ENCODE measurements around the gene CERS2. TPM values are rescaled to one million over a fixed set of nuclear protein-coding genes. Genes with fewer than 3 reads are reported as not detected.

Gene CERS2
- total RNA-seq, 4 donors from 2014 or later, result 15.0 to 29.1 (median 24.0) TPM

DNA sequence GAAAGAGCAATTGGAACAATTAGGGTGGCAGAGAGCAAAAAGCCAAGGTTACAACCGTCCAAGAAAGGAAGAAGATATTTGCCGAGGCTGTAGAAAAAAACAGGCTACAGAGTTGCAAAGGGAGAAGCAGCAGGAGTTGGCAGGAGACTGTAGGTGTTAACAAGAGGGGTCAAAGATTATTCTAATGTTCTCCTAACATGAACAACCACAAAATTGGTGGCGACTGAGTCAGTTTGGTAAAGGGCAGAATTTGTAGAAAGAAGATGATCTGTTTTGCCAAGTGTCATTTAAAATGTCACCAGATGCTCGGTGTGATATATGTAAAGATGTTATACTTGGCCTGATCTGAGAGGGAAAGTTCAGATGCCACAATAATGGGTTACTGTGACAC is 33.2 kb upstream of the CERS2 start:
- Histone ChIP-seq H3K4me3 (peak overlapping the region; percentile 60 to 91 (median 86)), H3K27ac (peak overlapping the region; percentile 89 to 95 (median 94)), H3K4me1 (peaks cover 57 to 66% of the 10 kb centered on the region in 2 donors), H3K36me3 (peaks cover 0 to 1% of the 10 kb centered on the region in 2 donors), H3K9me3 (no peaks in the 10 kb centered on the region), H3K27me3 (no peaks in the 10 kb centered on the region)
- DNase-seq (no peak), ATAC-seq (no peak)
- in situ Hi-C loops (cut with MboI; ENCODE audit: low sequenced_read_pairs in 4 of 4), result no loop called here
- intact Hi-C loops (cut with DNase I; ENCODE audit: low total_unique reads), result loop anchor here (5.0 to 10.0 kb wide), 6 partner anchors 36 to 446 kb away; partner anchors contain the start of genes CDC42SE1, CERS2, ENSA and PSMD4
- no peak for TF ChIP-seq POLR2A (IDR thresholded peaks at IDR 0.05)
- TF ChIP-seq, protein P1, sequence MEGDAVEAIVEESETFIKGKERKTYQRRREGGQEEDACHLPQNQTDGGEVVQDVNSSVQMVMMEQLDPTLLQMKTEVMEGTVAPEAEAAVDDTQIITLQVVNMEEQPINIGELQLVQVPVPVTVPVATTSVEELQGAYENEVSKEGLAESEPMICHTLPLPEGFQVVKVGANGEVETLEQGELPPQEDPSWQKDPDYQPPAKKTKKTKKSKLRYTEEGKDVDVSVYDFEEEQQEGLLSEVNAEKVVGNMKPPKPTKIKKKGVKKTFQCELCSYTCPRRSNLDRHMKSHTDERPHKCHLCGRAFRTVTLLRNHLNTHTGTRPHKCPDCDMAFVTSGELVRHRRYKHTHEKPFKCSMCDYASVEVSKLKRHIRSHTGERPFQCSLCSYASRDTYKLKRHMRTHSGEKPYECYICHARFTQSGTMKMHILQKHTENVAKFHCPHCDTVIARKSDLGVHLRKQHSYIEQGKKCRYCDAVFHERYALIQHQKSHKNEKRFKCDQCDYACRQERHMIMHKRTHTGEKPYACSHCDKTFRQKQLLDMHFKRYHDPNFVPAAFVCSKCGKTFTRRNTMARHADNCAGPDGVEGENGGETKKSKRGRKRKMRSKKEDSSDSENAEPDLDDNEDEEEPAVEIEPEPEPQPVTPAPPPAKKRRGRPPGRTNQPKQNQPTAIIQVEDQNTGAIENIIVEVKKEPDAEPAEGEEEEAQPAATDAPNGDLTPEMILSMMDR (IDR thresholded peaks at IDR 0.05 in 4 of 5, conservative IDR thresholded peaks at IDR 0.05 in 1 of 5), result no peak

DNA sequence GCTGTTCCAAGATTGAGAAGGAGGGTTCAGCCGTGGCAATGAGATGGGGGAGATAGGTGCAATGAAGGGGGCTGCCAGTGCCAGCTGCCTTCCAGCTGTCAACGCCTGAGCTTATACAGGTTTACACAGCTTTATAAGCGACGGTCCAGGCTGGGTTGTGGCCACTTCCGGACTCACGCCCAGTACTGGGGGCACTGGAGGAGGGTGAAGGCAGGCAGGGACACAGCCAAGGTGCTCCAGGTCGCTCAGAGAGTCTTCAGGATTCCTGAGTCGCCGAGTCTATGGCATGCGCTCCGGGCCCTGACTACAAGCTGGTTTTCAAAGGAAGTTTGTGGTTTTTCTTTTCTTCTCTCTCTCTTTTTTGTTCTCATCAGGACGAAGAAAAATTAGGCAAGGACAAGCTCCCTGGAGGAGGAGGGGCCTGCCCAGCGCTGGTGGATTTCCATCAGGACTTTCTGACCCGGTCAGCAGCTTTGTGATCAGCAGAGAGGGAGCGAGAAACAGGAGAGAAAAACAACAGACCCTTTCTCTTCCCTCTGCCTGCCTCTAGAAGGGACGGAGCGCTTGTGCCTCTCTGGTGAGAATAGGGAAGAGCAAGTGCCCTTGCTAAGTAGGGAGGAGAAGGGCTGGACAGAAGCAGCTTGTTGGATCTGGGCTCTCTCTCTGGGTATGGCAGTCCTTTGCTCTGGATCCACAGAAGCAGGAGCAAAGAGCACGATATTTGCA is 31.9 kb upstream of the CERS2 start, which contains the start of gene MINDY1:
TSS of gene MINDY1 (minus strand) at position 576 of the 726 bp plus-strand sequence. CDS start 4,285 bp downstream, outside the sequence.
- peak within 1 kb of the TSS; percentile 60 to 91 (median 86) for H3K4me3 ChIP-seq
- peaks cover 63 to 72% of the 10 kb centered on the region in 2 donors for H3K4me1 ChIP-seq
- no peaks in the 10 kb centered on the region for H3K9me3 ChIP-seq
- in situ Hi-C loops (cut with MboI; ENCODE audit: low sequenced_read_pairs in 4 of 4) (no loop called here), intact Hi-C loops (cut with DNase I; ENCODE audit: low total_unique reads) (loop anchor here (5.0 to 10.0 kb wide), 6 partner anchors 34 to 444 kb away; partner anchors contain the start of genes CDC42SE1, CERS2, ENSA and PSMD4)
- peak; percentile 81 to 83 for ATAC-seq
- TF ChIP-seq, protein P1 (IDR thresholded peaks at IDR 0.05 in 4 of 5, conservative IDR thresholded peaks at IDR 0.05 in 1 of 5), result peak; percentile 18 to 67 (median 38)
- peak; percentile 64 to 70 for TF ChIP-seq POLR2A (IDR thresholded peaks at IDR 0.05)
- peak; percentile 63 to 76 for DNase-seq
- H3K27me3 ChIP-seq, result no peaks in the 10 kb centered on the region
- peak within 1 kb of the TSS; percentile 89 to 95 (median 94) for H3K27ac ChIP-seq
- H3K36me3 ChIP-seq, result peaks cover 0 to 10% of the 10 kb centered on the region in 2 donors

DNA sequence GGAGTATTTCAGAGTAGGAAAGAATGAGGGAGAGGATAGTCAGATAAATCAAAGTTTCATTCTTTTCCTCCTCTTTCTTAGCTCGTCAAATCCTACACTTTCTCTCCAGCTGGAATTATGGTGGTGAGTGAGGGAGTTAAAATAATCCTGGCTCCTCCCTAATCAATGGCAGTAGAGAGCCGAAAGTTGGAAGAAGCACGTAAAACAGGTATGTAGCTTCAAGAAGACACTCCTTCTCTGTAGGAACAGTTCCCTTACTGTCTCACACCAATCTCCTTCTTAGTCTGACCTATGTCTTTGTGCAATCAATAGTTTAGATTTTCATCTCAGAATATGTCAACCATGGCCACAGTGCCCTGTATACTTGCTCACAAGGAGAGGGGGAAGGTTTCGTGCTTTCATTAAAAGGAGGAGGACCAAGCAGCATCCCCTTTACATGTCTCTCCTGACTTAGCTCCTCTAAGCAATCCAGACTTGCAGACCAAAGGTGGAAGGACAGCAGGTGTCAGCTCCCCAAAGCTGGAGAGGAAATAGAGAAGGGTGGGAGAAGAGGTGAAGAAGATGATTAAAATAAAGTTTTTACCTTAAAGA is 31.2 kb upstream of the CERS2 start:
- peak overlapping the region; percentile 56 to 68 (median 65) for H3K4me3 ChIP-seq
- intact Hi-C loops (cut with DNase I; ENCODE audit: low total_unique reads), result loop anchor here (5.0 to 10.0 kb wide), 6 partner anchors 34 to 444 kb away; partner anchors contain the start of genes CDC42SE1, CERS2, ENSA and PSMD4
- no peaks in the 10 kb centered on the region for H3K27me3 ChIP-seq
- H3K36me3 ChIP-seq, result peaks cover 0 to 17% of the 10 kb centered on the region in 2 donors
- DNase-seq (no peak), ATAC-seq (no peak)
- peak overlapping the region; percentile 89 to 95 (median 94) for H3K27ac ChIP-seq
- H3K9me3 ChIP-seq, result no peaks in the 10 kb centered on the region
- H3K4me1 ChIP-seq, result peaks cover 63 to 67% of the 10 kb centered on the region in 2 donors
- TF ChIP-seq POLR2A (IDR thresholded peaks at IDR 0.05), result no peak
- TF ChIP-seq, protein P1 (IDR thresholded peaks at IDR 0.05 in 4 of 5, conservative IDR thresholded peaks at IDR 0.05 in 1 of 5), result no peak
- in situ Hi-C loops (cut with MboI; ENCODE audit: low sequenced_read_pairs in 4 of 4), result no loop called here

DNA sequence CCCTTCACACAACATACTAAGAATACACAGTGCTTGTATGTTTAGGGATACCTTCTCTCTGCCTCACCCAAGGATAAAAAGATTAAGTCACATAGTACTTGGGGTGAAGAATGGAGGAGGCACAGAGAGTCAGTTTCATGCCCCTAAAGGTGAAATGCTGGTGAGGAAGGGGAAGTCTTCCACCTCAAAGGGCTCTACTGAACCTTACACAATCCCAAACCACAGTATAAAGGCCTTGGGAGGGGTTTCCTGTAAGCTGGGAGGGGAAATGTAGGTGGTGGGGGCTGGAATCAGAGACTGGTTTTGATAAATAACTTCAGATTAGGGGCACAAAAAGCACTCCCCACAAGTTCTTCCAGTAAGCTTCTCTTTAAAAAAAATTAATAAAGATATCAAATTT is 28.5 kb upstream of the CERS2 start:
- in situ Hi-C loops (cut with MboI; ENCODE audit: low sequenced_read_pairs in 4 of 4), result no loop called here
- peak overlapping the region in 1 of 4 donors; percentile 3 for H3K4me3 ChIP-seq
- DNase-seq (no peak), ATAC-seq (no peak)
- H3K36me3 ChIP-seq, result peaks cover 0 to 43% of the 10 kb centered on the region in 2 donors
- H3K27ac ChIP-seq, result peak overlapping the region; percentile 4 to 40 (median 20)
- intact Hi-C loops (cut with DNase I; ENCODE audit: low total_unique reads), result loop anchor here (5.0 to 10.0 kb wide), 2 partner anchors 126 to 252 kb away; partner anchors contain the start of genes ARNT and PSMD4
- no peaks in the 10 kb centered on the region for H3K9me3 ChIP-seq
- no peaks in the 10 kb centered on the region for H3K27me3 ChIP-seq
- TF ChIP-seq, protein P1 (IDR thresholded peaks at IDR 0.05 in 4 of 5, conservative IDR thresholded peaks at IDR 0.05 in 1 of 5), result no peak
- no peak for TF ChIP-seq POLR2A (IDR thresholded peaks at IDR 0.05)
- H3K4me1 ChIP-seq, result peaks cover 49 to 52% of the 10 kb centered on the region in 2 donors

All from gastrocnemius medialis (tissue), 4 donors.